COLO668 (cell line): Measurements from ENCODE around the gene C6orf136.
"Not testable (repeated sequence)": the region's sequence is repeated elsewhere in the genome, so short reads cannot be mapped to it uniquely, and the experiment has no call there.

Source experiments
- DNase-seq: peaks from one replicate; lab custom pipeline; 2025; ENCODE audit not compliant: unreplicated experiment; lab: John Stamatoyannopoulos, UW

Gene C6orf136

GRCh38 chr6:30655743-30656094 lies 8.8 kb downstream of the C6orf136 start:
- no peak for DNase-seq

- DNase-seq = no peak
Measured at GRCh38 chr6:30656513-30656912, 9.6 kb downstream of the C6orf136 start.

GRCh38 chr6:30657454-30657853 lies 10.5 kb downstream of the C6orf136 start:
- no peak for DNase-seq

GRCh38 chr6:30657922-30658321 lies 11.0 kb downstream of the C6orf136 start:
- DNase-seq = not testable (repeated sequence)

- no peak for DNase-seq
Measured at GRCh38 chr6:30664994-30665767, 18.2 kb downstream of the C6orf136 start.

- DNase-seq = not testable (repeated sequence)
Measured at GRCh38 chr6:30666300-30666699, 19.4 kb downstream of the C6orf136 start.

GRCh38 chr6:30670760-30671527 lies 24.0 kb downstream of the C6orf136 start:
- no peak for DNase-seq

GRCh38 chr6:30672445-30673253 lies 25.7 kb downstream of the C6orf136 start, which contains the start of gene DHX16:
Gene DHX16 (minus strand): TSS chr6:30673006. CDS start chr6:30672841, 165 bp downstream.
- DNase-seq = peak; percentile 89

- no peak for DNase-seq
Measured at GRCh38 chr6:30676660-30677285, 29.8 kb downstream of the C6orf136 start.

GRCh38 chr6:30678964-30679726 lies 32.2 kb downstream of the C6orf136 start:
- DNase-seq = peak; percentile 73

- no peak for DNase-seq
Measured at GRCh38 chr6:30679765-30680535, 33.0 kb downstream of the C6orf136 start.

GRCh38 chr6:30681766-30682142 lies 34.8 kb downstream of the C6orf136 start:
- no peak for DNase-seq

GRCh38 chr6:30682143-30683117 lies 35.5 kb downstream of the C6orf136 start:
- peak; percentile 54 for DNase-seq

- no peak for DNase-seq
Measured at GRCh38 chr6:30683183-30683979, 36.4 kb downstream of the C6orf136 start.

- no peak for DNase-seq
Measured at GRCh38 chr6:30683980-30684338, 37.0 kb downstream of the C6orf136 start.

GRCh38 chr6:30684386-30685156 lies 37.6 kb downstream of the C6orf136 start:
- peak; percentile 8 for DNase-seq
